Astrocyte of the spinal cord (primary cell): ENCODE data around the gene CPHXL2.

Source experiments
- DNase-seq: peaks from one replicate; pipeline ENCODE4 v3.0.0; 2011; ENCODE audit warnings: low read depth, low spot score
- H3K4me3 ChIP-seq: 2 replicates; pipeline ENCODE4 v1.5.1; 2011; ENCODE audit warnings: low read depth, mild to moderate bottlenecking, low read length, moderate library complexity
- CTCF ChIP-seq: IDR thresholded peaks from 2 replicates; pipeline ENCODE4 v1.5.1; 2012; ENCODE audit warnings: low read depth, mild to moderate bottlenecking, low read length, inconsistent platforms
- in situ Hi-C: cut with HindIII; loops from 2 replicates; pipeline ENCODE4 v1.10.0; 2017; ENCODE audit warnings: low sequenced_read_pairs

The CPHXL2 gene

GRCh38 chr16:75620326-75621169, 56.3 kb downstream of the CPHXL2 start:
- in situ Hi-C loops, result no loop called here
- DNase-seq, result no peak

GRCh38 chr16:75618780-75619179, 58.0 kb downstream of the CPHXL2 start:
- H3K4me3 ChIP-seq, result no peak overlapping the region
- in situ Hi-C loops, result no loop called here
- no peak for DNase-seq
- TF ChIP-seq CTCF, result no peak

More at GRCh38 chr16:75620326-75621169, 56.3 kb downstream of the CPHXL2 start:
- no peak for TF ChIP-seq CTCF
- no peak overlapping the region for H3K4me3 ChIP-seq

GRCh38 chr16:75617121-75617520, 59.7 kb downstream of the CPHXL2 start:
- no peak for DNase-seq
- in situ Hi-C loops, result no loop called here
- no peak overlapping the region for H3K4me3 ChIP-seq
- TF ChIP-seq CTCF, result no peak

- TF ChIP-seq CTCF, result no peak
- H3K4me3 ChIP-seq, result no peak overlapping the region
- no peak for DNase-seq
- in situ Hi-C loops, result no loop called here
Measured at GRCh38 chr16:75616521-75617010, 60.2 kb downstream of the CPHXL2 start.

GRCh38 chr16:75615619-75616018, 61.2 kb downstream of the CPHXL2 start:
- DNase-seq, result no peak
- H3K4me3 ChIP-seq, result no peak overlapping the region
- no peak for TF ChIP-seq CTCF
- in situ Hi-C loops, result no loop called here

GRCh38 chr16:75614066-75614897, 62.5 kb downstream of the CPHXL2 start:
- DNase-seq, result peak; percentile 39
- in situ Hi-C loops, result no loop called here
- H3K4me3 ChIP-seq, result no peak overlapping the region
- no peak for TF ChIP-seq CTCF
